Measurements from ENCODE around the gene PPFIBP2. TPM values are rescaled to one million over a fixed set of nuclear protein-coding genes. Genes with fewer than 3 reads are reported as not detected.

Gene PPFIBP2
- total and polyA plus RNA-seq, 10 of the 15 experiments (the other 5 are each of a cell fraction or from before 2014, with no cell fraction given): 17.3 to 56.3 (median 39.2) TPM

- TF ChIP-seq PAX5 (IDR thresholded peaks at IDR 0.05; ENCODE audit: borderline replicate concordance, low read depth, low read length) (no peak), ATF3 (IDR thresholded peaks at IDR 0.05; ENCODE audit: borderline replicate concordance, extremely low read depth, low read depth, low read length) (no peak)
Observed at GRCh38 chr11:7490054-7490453, 23.7 kb upstream of the PPFIBP2 start (continued).

DNA sequence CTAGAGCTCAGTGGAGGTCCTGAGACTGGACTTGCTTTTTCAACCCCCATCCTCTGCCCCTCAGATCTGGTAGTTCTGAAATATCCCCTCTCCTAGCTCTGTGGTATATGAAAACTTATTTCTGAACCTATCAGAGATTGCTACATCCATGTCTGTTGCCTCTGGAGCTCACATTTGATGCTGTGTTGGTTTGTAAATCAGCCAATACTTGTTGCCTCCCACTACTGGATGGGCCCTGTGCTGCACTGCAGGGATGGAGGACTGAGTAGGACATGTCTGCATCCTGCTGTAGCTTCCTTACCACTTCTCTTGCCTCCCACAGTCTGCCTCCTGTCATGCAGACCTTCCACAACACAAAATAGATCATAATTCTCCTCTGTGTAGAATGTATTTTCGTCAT is 23.3 kb upstream of the PPFIBP2 start:
- CTCF ChIA-PET: interaction anchor here (0.6 to 1.2 kb wide), 2 partner anchors 11 to 18 kb away, joined by 3 read pairs; no protein-coding TSS in a partner anchor

More for the DNA sequence above, 23.3 kb upstream of the PPFIBP2 start:
- ATAC-seq (no peak), DNase-seq (ENCODE audit: low read depth, low spot score) (no peak), FAIRE-seq (no peak)
- intact Hi-C loops (cut with micrococcal nuclease; ENCODE audit: unreplicated experiment): no loop called here
- Histone ChIP-seq H3K79me2 (ENCODE audit: control insufficient read depth, insufficient read depth, low read length) (no peaks in the 10 kb centered on the region), H3K36me3 (ENCODE audit: control insufficient read depth in 2 of 2, insufficient read depth in 2 of 2, low read length in 1 of 2) (no peaks in the 10 kb centered on the region), H3K27me3 (replicated peaks in 1 of 2; ENCODE audit: control insufficient read depth in 2 of 2, insufficient read depth in 2 of 2, low read length in 1 of 2) (no peaks in the 10 kb centered on the region), H2AFZ (ENCODE audit: control insufficient read depth, low read depth, low read length) (no peak overlapping the region), H3K4me2 (ENCODE audit: control insufficient read depth, insufficient read depth) (no peak overlapping the region), H3K9me3 (replicated peaks; ENCODE audit: control insufficient read depth, insufficient read depth, low read length) (no peaks in the 10 kb centered on the region), H3K4me3 (no peak overlapping the region), H3K27ac (ENCODE audit: control insufficient read depth, insufficient read depth) (no peak overlapping the region), H3K4me1 (ENCODE audit: control insufficient read depth, insufficient read depth, low read length) (no peaks in the 10 kb centered on the region), H3K9ac (ENCODE audit: control insufficient read depth, insufficient read depth, low read length) (no peak overlapping the region), H4K20me1 (ENCODE audit: control insufficient read depth, insufficient read depth) (no peaks in the 10 kb centered on the region)
- in situ Hi-C loops (cut with MboI): no loop called here
- TF ChIP-seq FOXK2 (IDR thresholded peaks at IDR 0.05) (no peak), MTA2 (IDR thresholded peaks at IDR 0.05; ENCODE audit: low read depth) (no peak), CHD1 (IDR thresholded peaks at IDR 0.05; ENCODE audit: low read depth, low read length) (no peak), YY1 (IDR thresholded peaks at IDR 0.05; ENCODE audit: low read depth, low read length) (no peak), SP1 (IDR thresholded peaks at IDR 0.05; ENCODE audit: low read depth, low read length) (no peak), BCL3 (IDR thresholded peaks at IDR 0.05; ENCODE audit: borderline replicate concordance, insufficient read depth, low read depth, low read length, poor library complexity, severe bottlenecking) (no peak), BMI1 (IDR thresholded peaks at IDR 0.05; ENCODE audit: borderline replicate concordance) (no peak), ZNF24 (IDR thresholded peaks at IDR 0.05) (no peak), TBL1XR1 (IDR thresholded peaks at IDR 0.05; ENCODE audit: low read depth, low read length) (no peak), SREBF1 (IDR thresholded peaks at IDR 0.05; ENCODE audit: low read length) (no peak), HDGF (IDR thresholded peaks at IDR 0.05) (no peak), SUPT20H (IDR thresholded peaks at IDR 0.05; ENCODE audit: borderline replicate concordance, control insufficient read depth, low read depth, low read length) (no peak), POLR2AphosphoS2 (IDR thresholded peaks at IDR 0.05; ENCODE audit: low read depth, low read length) (no peak), NR2C1 (IDR thresholded peaks at IDR 0.05) (no peak), REST (IDR thresholded peaks at IDR 0.05; ENCODE audit: low read depth, low read length) (no peak), NFYA (IDR thresholded peaks at IDR 0.05; ENCODE audit: borderline replicate concordance, low read depth, low read length) (no peak), TAF1 (IDR thresholded peaks at IDR 0.05; ENCODE audit: borderline replicate concordance, low read depth, low read length) (no peak), JUNB (IDR thresholded peaks at IDR 0.05) (no peak), GATAD2B (conservative IDR thresholded peaks at IDR 0.05; ENCODE audit: low read depth) (no peak)
- POLR2A ChIA-PET: no interaction called here
- 32% methylated on average over 1 of the region's 1 CpG for WGBS (ENCODE audit: insufficient coverage, insufficient replicate concordance, low lambda C conversion rate, missing lambda C conversion rate)
- RAD21 ChIA-PET (ENCODE audit: unreplicated experiment): interaction anchor here (1.0 to 1.2 kb wide), 2 partner anchors 18 to 22 kb away, joined by 3 read pairs; no protein-coding TSS in a partner anchor
- BruUV-seq (replicated peaks): no TSS peak
- SMC1A ChIA-PET (ENCODE audit: uncharacterized antibody, unreplicated experiment): interaction anchor here (0.8 to 1.3 kb wide), 6 partner anchors 10 to 402 kb away, joined by 3 to 4 read pairs (median 4); no protein-coding TSS in a partner anchor

Data from GM12878 (cell line).